MM.1S (cell line): ENCODE results near the gene PRSS27.

Experiments
- EZH2 ChIP-seq: fragments of 300-600 bp; sonication (generic); optimal IDR thresholded peaks from 2 replicates; pipeline ENCODE3; 2017; ENCODE audit warnings: low read depth, mild to moderate bottlenecking, antibody characterized with exemption, low read length, mixed read lengths
- TF ChIP-seq, protein P1 (sequence below): fragments of 300-600 bp; sonication (generic); IDR thresholded peaks from 2 replicates; pipeline ENCODE4 v1.5.1; 2016; ENCODE audit warnings: antibody characterized with exemption, low read length, mixed read lengths

DNA sequence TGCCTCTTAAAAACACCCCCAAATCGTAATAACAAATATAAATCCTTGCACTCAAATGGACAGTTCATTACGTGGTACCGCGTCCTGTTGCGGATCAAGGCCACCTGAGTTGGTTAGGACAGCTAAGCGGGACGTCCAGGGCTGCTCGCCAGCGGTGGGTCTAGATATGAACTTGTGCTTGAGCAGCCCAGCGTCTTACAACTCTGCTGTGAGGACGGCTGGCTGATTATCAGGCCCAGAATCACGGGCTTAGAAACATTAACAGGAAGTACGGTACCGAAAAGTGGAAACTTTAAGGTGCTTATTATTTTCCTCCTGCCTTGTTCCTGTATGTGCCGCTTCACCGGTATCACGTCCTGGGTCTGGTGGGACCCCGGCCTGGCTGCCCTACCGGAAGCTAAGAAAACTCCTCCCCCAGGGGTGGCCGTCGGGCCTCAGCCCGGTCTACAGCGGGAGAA, 31.6 kb upstream of the PRSS27 start:
- TF ChIP-seq, protein P1, sequence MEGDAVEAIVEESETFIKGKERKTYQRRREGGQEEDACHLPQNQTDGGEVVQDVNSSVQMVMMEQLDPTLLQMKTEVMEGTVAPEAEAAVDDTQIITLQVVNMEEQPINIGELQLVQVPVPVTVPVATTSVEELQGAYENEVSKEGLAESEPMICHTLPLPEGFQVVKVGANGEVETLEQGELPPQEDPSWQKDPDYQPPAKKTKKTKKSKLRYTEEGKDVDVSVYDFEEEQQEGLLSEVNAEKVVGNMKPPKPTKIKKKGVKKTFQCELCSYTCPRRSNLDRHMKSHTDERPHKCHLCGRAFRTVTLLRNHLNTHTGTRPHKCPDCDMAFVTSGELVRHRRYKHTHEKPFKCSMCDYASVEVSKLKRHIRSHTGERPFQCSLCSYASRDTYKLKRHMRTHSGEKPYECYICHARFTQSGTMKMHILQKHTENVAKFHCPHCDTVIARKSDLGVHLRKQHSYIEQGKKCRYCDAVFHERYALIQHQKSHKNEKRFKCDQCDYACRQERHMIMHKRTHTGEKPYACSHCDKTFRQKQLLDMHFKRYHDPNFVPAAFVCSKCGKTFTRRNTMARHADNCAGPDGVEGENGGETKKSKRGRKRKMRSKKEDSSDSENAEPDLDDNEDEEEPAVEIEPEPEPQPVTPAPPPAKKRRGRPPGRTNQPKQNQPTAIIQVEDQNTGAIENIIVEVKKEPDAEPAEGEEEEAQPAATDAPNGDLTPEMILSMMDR, result no peak
- no peak for TF ChIP-seq EZH2
